SK-N-MC (cell line): Measurements from ENCODE around the gene ZSWIM4.

Source experiments
- EZH2 ChIP-seq: fragments of 200-600 bp; sonication (generic); IDR thresholded peaks from one replicate; pipeline ENCODE4 v1.6.1; 2017; ENCODE audit warnings: antibody characterized with exemption
- FOXP2 ChIP-seq: optimal IDR thresholded peaks from 2 replicates; pipeline ENCODE3; 2011; ENCODE audit warnings: mild to moderate bottlenecking, moderate library complexity; ENCODE audit not compliant: insufficient read depth; ENCODE audit errors: extremely low read length, control extremely low read depth
- POLR2AphosphoS5 ChIP-seq: IDR thresholded peaks from 2 replicates; pipeline ENCODE4 v1.6.1; 2012; ENCODE audit warnings: mild to moderate bottlenecking, low read depth, low read length, borderline replicate concordance

DNA sequence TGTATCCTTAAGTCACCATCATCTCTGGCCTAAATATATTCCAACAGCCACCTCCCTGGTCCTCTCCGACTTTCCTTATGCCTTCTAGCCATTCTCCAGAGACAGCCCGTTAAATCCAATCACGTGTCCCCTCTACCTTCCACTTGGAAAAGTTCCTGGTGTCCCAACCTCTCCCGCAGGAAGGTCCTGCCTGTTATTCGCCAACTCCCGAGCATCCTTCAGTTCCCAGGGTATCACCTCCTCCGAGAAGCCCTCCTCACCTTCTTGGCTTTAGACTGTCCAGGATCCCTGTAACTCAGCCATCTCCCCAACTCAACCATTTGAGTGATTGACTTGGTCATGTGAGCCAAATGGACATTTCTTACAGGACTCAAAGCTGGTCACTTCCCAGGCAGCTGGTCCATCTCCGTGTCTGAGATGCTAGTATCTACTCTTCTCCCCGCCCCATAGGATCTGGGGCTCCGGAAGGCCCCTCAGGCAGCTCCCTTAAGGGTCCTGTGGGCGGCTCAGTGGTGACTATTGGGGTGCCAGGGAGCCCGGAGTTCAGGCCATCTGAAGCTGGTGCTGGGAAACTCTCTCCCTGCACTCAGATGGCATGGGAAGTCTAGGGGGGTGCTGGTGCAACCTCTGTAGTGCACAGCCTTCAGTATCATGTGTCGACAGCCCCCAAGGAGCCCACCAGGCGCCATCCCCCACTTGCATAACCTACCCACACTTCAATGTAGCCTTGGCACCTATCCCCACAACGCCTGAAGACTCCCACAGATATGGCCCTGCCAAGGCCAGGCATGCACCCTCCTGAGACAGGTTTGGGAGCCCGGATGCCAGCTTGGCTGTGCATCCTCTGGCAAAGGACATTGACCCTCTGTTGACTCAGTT, 53.8 kb downstream of the ZSWIM4 start:
- TF ChIP-seq POLR2AphosphoS5 (no peak), EZH2 (no peak), FOXP2 (no peak)
